GM21381 (cell line): ENCODE measurements around the gene STARD10.

Experiments
- ATAC-seq: cut with Tn5 transposase; IDR thresholded peaks from one replicate; pipeline ENCODE4 v1.9.1; 2021; ENCODE audit warnings: mild to moderate bottlenecking, moderate library complexity; ENCODE audit not compliant: unreplicated experiment

Gene STARD10

DNA sequence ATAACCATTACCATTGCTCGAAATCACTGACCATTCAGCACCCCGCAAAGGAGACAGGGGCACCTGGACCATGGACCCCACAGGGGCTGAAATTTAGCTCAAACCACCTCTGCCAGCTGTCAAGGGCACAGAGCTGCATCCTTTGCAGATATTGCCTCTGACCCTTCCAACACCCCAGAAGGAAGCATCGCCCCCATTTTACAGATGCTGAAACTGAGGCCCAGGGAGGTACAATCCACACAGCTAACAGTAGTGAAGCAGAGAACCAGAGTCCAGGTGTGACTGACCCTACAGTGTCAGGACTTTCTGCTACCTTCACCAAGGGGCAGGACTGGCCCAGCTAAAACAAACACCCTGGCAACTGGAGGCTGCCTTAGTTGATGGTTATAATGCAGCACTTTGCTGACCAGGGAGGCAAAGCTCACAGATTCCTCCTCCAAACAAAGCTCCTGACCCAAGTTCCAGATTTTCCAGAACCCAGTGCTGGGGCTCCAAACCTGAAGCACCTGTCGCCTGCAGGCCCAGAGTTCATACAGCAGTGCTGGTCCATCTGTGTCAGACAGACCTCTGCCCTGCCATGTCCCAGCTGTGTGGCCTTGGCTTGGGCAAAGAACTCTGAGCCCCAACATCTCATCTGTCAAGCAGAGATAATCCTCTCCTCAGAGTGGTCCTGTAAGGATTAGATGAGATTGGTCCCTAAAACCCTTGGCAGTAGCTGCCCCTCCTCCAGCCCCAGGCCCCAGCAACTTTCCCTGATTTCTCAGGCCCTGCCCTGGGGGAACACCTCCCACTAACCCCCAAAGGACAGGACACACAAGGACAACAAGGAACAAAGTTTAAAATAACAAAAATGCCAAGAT is 26.4 kb downstream of the STARD10 start:
- no peak for ATAC-seq

DNA sequence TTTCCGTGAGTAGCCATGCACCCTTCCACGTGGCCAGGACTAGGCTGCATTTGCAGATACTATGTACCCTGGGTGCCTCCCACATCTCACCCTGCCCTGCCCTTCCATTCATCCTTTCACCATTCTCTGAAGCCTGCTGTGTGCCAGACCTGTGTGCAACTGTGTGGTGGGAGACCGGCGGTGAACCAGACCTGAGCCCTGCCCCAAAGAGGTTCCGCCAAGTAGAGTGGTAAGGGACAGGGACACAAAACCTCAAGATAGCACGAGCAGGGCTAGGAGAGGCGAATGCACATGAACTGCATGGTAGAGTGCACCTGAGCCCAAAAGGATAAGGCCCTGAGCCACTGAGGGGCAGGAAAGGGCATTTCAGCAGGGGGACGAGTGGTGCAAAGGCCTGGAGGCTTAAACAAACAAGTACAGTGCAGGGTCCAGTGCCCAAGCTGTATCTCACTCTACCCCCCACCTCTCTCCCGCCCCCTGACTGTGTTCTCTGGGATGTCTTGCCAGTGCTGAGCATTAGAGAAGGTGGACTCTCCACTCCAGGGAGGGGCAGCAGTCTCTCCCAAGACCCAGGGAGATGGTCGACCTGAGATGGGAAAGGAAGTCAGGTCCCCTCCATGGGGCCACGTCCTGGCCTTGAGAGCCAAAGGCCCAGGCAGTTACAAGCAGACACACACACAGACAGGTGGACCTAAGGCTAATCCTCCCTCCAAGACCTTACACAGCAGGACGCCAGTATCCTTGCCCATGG is 27.5 kb downstream of the STARD10 start:
- ATAC-seq, result no peak

DNA sequence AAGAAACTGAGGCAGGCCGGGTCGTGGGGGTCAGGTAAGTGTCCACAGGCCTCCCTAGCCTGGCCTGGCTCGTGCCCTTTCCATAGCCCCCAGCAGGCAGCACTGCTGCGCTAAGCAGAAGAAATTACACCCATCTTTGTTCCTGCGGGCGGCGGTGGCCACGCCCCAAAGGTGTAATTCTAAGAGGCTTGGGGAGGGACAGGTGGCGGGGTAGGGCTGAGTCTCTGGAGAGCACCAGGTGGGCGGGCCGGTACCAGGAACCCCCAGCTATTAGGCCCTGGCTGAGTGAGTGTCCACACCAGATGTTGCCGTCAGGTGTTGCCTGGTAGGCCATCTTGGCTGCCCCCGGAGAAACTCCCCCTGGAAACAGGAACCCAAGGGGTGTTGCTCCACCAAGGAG is 29.3 kb downstream of the STARD10 start:
- no peak for ATAC-seq

DNA sequence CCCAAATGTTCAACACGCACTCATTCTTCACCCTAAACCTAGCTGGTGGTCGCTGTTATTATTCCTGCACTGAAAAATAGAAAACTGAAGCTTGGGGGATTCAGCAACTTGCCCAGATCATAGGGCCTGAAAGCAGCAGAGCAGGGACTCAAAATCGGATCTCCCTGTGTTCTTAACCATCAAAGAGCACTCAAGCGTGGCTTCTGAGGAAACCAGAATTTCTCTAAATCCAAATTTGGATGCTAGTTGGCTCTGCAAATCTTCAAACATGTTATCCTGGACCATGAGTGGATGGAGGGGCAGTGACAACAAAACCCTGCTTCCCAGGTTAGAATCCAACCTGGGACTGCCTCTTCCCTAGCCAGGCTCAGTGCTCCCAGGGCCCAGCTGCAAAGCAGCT is 30.0 kb downstream of the STARD10 start:
- no peak for ATAC-seq

DNA sequence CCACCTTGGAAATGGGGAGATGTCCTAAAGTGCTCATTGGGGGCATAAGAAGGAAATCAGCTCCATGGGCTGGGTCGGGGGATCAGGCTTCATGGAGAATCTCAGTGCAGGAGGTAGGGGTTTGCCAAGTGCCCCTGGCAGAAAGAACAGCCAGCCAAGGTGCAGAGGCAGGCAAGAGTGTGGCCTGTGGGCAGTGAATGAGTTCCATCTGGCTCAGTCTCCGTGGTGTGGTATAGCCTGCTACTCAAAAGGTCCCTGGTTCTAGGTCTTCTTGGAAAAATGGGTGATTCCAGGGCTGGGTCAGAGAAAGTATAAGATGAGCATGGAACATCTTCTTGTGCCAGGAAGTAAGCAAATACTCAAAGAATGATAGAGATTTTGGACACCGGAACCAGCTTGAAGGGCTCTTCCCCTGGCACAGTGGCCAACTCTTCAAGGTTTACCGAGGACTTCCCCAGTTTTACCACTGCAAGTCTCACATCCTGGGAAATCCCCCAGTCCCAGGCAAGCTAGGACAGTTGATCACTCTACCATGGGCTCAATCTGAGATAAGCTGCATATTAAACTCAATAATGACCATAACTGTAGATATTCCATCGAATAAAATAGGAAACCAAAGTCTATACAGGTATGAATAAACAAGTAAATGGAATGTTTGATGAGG is 31.1 kb downstream of the STARD10 start:
- ATAC-seq, result peak; percentile 46

DNA sequence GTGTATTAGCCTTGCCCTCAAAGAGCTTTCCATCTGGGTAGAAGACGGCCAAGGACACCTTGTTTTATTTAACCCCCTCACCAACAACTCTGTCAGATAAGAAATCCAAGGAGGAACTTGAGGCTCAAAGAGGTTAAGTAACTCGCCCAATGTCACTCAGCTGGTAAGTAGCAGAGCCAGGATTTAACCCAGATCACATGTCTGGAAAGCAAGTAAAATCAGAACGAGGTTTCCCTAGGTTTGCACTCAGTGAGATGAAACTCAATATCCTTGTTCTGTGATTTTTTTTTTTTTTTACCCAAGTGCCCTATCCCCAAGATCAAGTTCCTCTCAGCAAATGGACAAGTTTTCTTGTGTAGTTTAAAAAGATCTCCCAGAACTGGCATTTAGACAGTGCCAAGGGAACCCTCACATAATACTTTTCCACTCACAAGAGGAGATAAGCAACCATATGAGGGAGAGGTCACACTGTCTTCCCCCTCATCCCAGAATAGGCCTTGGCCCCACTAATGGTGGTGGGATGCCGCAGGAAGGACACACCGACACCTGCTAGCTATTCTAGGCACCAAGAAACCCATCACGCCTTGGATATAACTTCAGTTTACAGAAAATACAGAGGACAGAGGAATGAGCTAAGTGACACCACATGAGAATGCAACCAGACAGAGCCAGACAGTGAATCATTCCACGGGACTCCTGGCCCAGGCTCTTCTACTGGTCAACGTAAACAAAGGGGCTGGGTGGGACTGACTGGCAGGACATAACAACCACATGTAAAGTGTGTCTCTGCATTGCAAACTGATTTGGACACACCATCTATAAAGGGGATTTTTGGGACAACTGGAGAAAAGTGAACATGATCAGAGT is 33.1 kb downstream of the STARD10 start:
- ATAC-seq, result no peak

DNA sequence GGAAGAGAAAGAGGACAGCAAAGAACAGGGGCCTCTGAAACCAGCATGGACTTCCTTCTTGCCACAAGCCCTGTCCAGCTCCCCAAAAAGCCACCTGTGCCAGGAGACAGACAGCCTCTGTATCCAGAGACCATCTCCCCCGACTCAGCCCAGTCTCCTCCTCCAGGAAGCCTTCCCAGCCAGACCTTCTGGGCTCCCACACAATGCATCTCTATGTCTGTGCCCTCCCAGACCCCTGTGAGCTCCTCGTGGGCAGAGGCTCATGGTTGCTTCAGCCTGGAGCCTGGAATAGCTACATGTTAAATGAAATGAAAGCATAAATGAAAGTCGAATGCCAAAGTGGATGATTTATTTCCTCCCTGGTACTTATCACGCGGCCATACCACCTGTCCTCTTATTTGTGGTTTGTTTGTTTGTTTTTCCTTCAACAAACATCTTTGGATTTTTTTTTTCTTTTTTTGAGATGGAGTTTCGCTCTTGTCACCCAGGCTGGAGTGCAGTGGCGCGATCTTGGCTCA is 34.3 kb downstream of the STARD10 start:
- no peak for ATAC-seq

DNA sequence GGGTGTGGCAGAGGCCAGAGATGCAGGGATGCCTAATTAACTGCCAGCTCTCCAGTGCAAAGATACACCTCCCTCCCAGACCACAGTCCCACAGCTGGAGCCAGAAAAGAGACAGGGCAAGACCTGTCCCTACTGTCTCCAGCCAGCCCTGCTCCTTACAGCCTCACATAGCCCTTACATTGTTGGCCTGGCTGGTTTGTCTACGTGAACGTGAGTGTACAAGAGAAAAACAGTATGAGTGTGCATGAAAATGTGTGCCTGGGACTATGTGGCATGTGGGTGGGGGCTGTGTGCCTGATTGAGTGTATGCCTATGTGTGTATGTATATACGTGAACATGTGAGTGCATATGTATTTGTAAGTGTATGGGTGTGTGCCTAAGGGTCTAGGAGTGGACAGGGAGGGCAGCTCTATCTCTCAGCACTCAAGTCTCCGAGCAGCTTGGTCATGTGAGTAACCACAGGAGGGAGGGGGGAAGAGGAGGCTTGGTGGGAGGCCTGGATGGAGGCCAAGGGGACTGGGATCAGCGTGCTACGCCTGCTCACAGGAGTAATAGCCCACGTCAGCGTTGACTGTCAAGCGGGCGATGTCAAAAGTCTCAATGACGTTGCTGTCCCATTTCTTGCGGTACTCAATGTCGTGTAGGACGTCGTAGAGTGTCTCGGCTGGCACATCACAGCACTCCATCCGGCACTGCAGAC is 35.0 kb downstream of the STARD10 start:
- ATAC-seq, result no peak

DNA sequence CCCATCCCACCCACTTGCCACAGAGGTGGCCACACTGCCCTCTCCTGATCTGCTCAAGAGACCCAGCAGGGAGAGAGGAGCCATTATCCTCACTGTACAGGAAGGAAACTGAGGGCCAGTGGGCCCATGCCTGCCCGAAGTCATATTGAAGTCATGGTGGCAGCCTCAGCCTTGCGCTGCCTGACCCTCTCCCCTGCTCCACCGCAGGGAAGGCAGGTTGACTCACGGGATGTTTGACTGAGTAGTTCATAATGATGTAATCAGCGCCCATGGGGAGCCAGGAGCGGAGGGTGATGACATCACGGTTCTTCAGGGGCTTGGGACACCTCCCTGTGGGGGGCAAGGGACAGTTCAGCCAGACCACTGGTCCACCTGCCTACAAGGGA is 35.5 kb downstream of the STARD10 start:
- ATAC-seq, result no peak

DNA sequence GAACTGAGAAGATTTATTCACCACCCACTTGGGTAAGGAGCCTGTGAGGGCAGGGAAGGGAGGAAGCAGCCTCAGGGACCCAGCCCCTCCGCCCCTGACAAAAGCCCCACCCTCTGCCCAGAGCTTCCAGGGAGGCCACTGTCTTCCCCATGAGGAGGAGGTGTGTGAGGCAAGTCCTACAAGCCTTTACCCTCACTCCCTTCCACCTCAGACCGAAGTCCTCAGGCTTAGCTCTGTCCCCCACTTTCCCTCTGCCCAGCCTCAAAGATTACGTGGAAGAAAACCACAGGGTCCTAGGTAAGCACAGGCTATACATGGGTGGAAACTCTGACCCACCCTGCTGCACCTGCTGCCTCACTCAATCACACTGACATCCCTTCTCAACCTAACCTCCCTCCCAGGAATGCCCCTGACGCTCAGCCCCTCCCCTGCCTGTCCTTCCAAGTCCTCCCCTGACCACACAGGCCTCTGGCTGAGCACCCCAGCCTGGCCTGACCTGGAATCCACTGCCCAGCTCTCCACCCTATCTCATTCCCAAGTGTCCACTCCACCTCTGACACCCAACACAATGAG is 38.0 kb downstream of the STARD10 start:
- ATAC-seq, result no peak

DNA sequence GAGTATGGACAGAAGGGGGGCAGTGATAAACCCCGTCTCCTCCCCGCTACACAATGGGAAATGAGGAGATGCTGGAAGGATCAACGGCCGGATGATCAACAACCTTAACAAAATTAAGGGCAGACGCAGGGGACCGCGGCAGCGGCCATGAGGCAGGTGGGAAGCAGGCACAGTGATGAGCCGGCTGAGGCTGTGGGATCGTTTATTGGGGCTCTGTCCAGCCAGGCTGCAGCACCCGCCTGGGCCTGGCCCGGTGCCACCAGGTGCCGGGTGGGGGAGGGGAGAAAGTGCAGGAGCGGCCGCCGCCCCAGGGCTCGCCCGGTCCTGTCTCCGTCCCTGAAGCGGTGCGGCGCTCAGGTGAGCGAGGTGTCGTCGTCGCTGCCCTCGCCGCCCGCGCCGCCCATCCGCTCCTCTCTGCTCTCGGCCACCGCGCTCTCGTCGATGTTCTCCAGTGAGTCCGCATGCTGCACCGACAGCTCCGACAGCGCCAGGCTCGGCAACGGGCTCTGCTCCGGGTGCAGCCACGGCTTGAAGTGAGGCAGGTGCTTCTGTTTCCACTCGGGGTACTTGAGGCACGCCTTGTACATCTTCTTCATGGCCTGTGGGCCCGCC is 39.2 kb downstream of the STARD10 start:
- ATAC-seq, result no peak

DNA sequence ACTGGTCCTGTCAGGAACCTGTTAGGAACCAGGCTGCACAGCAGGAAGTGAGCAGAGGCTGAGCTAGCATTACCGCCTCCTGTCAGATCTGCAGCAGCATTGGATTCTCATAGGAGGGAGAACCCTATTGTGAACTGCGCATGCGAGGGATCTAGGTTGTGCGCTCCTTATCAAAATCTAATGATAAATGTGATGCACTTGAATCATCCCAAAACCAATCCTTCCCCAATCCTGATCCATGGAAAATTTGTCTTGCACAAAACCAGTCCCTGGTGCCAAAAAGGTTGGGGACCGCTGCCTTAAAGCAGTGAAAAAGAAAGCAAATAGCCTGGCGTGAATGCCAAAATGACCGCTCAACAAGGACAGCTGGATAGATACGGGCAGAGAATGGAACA is 39.7 kb downstream of the STARD10 start:
- no peak for ATAC-seq

DNA sequence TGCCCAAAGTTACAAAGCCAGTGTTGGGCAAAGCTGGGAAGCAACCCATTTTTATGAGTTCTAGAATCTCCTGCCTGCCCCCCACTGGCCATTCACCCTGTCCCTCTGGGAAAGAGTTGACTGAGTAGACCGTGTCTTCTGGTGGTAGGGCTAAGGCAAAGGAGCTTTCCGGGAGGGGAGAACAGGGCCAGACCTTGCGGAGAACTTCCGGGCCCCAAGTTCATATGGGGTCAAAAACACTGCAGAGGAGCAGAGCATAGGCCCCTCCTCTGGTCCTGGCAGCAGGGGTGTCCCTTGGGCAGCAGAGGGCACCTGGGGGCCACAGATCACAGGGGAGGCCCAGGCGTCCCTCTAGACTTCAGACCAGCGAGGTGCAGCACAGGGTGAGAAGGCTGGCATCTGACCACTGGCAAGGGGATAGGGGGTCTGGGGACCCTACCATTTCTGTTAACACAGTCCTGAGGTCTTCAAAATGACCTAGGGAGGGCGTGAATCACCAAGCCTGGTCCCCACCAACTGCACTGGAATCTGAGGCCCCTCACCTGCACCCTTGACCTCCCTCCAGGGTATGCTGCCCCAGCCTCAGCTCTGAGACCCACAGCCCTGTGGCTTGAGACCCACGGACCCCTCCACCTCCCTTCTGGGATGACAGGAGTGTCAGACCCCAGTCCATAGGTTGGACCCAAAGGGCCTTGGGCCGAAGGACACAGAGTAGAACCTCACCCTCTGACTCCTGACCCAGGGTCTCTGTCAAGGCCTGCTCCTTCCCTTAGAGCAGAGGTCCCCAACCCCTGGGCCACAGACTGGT is 40.3 kb downstream of the STARD10 start:
- ATAC-seq, result no peak

DNA sequence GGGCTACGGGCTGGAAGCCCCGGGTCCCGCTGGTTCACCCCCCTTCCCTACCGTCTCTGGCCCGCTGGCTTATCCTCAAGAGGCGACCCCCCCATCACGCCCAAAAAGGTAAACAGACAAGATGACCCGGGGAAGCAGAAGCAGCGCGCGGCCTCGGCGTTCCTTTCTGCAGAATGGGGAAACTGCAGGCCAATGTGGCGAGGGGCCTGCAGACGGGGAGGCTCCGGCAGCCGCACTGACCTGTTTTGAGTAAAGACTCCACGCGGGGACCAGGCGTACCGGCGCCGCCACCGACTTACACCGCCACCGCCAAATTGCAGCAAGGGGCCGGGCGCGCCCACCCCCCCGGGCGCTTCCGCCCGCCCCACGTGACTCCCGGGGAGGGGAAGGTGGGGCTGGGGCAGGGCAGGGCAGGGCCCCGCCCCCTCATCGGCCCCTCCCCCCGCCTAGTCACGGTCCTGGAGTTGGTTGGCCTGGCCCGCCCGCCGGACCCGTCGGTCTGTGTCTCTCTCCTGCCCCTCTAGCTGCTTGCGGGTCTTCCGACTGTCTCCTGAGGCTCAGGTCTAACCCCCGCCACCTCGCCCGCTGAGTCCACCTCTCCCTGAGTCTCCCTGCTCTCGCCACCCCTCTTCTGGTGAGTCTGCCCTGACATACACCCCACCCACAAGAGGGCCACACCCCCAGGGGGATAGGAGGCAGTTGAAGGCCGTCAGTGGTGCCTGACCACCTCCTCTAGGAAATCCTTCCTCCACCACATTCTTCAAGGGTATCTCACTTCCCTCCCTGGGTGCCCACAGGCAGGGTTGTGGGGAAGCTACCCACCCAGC is 41.5 kb downstream of the STARD10 start, which contains the start of gene ARAP1:
ARAP1 (minus strand) TSS at position 321 of the 827 bp plus-strand sequence. CDS start 25,280 bp downstream, outside the sequence.
- peak; percentile 63 for ATAC-seq

DNA sequence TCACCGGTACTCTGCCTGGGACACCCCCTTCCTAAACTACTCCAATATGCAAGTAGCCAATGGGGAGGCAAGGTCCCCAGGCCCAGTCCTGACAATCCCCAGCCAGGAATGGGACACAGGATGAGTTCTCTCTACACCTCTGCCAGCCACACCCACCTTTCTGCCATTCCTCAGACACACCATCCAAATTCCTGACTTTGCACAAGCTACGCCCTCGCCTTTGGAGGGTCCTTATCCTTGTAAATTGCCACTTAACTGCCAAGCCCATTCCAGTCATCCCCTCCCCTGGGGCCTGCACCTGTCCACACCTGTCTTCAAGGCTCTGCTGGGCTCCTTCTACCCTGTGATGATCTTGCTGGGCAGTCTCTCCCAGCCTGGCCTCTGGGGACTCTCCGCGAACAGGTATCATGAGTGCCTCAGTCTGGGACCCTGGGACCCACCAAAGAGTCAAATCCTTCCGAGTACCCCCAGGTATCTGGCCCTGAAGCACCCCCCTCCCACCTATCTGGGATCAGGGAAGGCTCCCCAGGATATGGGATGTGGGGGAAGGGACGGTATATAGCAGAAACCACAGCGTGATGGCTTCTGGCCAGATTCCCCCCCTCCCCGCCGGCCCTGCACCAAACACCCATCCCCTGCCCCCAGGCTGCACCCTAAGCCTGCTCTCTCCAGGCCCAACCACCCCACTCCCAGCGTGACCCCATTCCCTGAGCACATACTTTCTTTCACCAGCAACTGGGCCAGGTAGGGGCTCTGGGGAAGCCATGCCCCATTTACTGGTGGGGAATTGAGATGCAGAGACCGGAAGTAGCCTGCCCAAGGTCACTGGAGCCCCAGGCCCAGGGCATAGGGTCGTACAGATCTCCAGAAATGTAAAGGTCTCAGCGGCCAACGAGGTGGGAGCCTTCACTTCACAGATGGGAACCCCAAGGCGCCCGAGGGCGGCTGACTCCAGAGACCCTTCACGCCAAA is 42.4 kb downstream of the STARD10 start:
- no peak for ATAC-seq

DNA sequence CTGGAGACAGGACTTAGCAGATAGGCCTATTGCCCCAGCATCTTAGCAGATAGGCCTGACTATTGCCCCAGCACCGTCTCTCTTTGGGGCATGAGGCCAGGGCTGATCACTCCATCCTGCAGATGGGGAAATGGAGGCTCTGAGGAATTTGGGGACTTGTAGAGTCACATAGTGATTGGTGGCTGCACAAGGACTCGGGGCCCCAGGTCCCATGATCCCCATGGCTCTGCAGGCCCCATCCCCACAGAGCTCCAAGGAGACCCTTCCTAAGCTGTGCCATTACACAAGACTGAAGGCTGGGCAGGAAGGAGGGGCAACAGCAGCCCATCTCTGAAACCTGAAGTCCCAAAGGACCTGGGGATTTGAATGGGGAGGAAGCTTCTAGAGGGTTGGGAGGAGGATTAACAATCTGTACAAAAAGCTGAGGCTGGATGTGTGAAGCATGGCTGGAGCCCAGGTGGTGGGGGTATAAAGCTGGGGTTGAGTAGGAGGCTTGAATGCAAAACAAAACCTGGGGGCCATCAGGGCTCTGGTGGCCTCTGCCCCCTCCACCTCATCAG is 43.2 kb downstream of the STARD10 start:
- ATAC-seq, result no peak
